Measurements from ENCODE around the gene ZBTB9.

DNA sequence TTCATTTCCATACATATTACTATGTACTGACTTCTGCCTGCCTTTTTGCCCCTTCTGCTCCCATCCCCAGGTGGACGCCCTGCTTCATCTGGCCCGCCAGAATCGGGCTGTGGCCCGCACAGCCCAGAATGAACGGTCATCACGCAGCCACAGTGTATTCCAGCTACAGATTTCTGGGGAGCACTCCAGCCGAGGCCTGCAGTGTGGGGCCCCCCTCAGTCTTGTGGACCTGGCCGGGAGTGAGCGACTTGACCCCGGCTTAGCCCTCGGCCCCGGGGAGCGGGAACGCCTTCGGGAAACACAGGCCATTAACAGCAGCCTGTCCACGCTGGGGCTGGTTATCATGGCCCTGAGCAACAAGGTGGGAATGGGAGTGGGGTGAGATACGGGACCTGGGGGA, 48.2 kb upstream of the ZBTB9 start:
- no peak for TF ChIP-seq POLR2AphosphoS5 (IDR thresholded peaks at IDR 0.05)
- TF ChIP-seq, protein P1, sequence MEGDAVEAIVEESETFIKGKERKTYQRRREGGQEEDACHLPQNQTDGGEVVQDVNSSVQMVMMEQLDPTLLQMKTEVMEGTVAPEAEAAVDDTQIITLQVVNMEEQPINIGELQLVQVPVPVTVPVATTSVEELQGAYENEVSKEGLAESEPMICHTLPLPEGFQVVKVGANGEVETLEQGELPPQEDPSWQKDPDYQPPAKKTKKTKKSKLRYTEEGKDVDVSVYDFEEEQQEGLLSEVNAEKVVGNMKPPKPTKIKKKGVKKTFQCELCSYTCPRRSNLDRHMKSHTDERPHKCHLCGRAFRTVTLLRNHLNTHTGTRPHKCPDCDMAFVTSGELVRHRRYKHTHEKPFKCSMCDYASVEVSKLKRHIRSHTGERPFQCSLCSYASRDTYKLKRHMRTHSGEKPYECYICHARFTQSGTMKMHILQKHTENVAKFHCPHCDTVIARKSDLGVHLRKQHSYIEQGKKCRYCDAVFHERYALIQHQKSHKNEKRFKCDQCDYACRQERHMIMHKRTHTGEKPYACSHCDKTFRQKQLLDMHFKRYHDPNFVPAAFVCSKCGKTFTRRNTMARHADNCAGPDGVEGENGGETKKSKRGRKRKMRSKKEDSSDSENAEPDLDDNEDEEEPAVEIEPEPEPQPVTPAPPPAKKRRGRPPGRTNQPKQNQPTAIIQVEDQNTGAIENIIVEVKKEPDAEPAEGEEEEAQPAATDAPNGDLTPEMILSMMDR (IDR thresholded peaks at IDR 0.05), result no peak
- no peak for TF ChIP-seq POLR2A (IDR thresholded peaks at IDR 0.05; ENCODE audit: low read depth)

Measured in esophagus muscularis mucosa (tissue), 3 donors.